K562 (cell line): ENCODE measurements around the gene RCHY1. TPM values are rescaled to one million over a fixed set of nuclear protein-coding genes. Genes with fewer than 3 reads are reported as not detected.

Experiments
- ATAC-seq: fragments of 200-7000 bp; cut with Tn5 transposase; 3 replicates; pipeline ENCODE4 v1.9.1; 2020; ENCODE audit warnings: moderate library complexity
- BruUV-seq: library from RNA; stranded (reverse); fragments of 400-500 nt; replicated peaks from 2 replicates; lab custom pipeline; 2021; lab: Mats Ljungman, UMichigan
- CTCF ChIA-PET: fragments of 300-600 bp; formaldehyde crosslinking; extraction: SDS; loops from one replicate; lab custom pipeline; 2021; ENCODE audit warnings: low intra/inter-chr PET ratio; lab: Yijun Ruan, JAX
- POLR2A ChIA-PET: fragments of 300-600, 350-650 bp; sonication (Branson Sonifier 250); formaldehyde crosslinking; extraction: SDS; loops from one replicate; lab custom pipeline; 2021; ENCODE audit warnings: antibody characterized with exemption, inconsistent platforms; lab: Yijun Ruan, JAX
- DNase-seq, 4 experiments: peaks; one replicate each; pipeline versions ENCODE4 v3.0.0 to v3.0.0-alpha.2; 2011 to 2018; ENCODE audit warnings: low spot score in 3 of 4, mixed read lengths in 3 of 4; ENCODE audit errors: extremely low read depth in 1 of 4
- FAIRE-seq: peaks from 2 replicates; lab custom pipeline; 2011; peaks lifted over from hg19 to GRCh38; lab: Jason Lieb, UNC
- H2AFZ ChIP-seq: 2 replicates; pipeline ENCODE4 v1.6.0; 2011; ENCODE audit warnings: low read depth, low read length, control low read depth, inconsistent platforms
- H3K27ac ChIP-seq: fragments of 200-600 bp; 3 replicates; pipeline ENCODE4 v1.8.0; 2011; ENCODE audit warnings: low read depth, mild to moderate bottlenecking, control low read depth, inconsistent platforms, low read length, moderate library complexity, mixed read lengths; ENCODE audit errors: extremely low read depth
- H3K27me3 ChIP-seq, 2 experiments: fragments of 300-600 bp in 1 of 2; 2 replicates in 1 of 2; 3 replicates in 1 of 2; pipeline versions ENCODE4 v1.6.0 to v1.8.0; 2011; ENCODE audit warnings: inconsistent platforms in 2 of 2, low read length in 2 of 2, mild to moderate bottlenecking in 1 of 2, mixed read lengths in 1 of 2, moderate library complexity in 1 of 2; ENCODE audit not compliant: control insufficient read depth in 2 of 2, insufficient read depth in 2 of 2
- H3K36me3 ChIP-seq: fragments of 300-600 bp; 3 replicates; pipeline ENCODE4 v1.8.0; 2011; ENCODE audit warnings: mild to moderate bottlenecking, low read length, inconsistent platforms; ENCODE audit not compliant: control insufficient read depth, insufficient read depth
- H3K4me1 ChIP-seq, 2 experiments: fragments of 200-600 bp in 1 of 2; replicated peaks in 1 of 2; 2 replicates in 1 of 2; 3 replicates in 1 of 2; pipeline versions ENCODE4 v1.5.1 to v1.8.0; 2011; ENCODE audit warnings: inconsistent platforms in 2 of 2, low read length in 2 of 2, mild to moderate bottlenecking in 1 of 2, mixed read lengths in 1 of 2, moderate library complexity in 1 of 2; ENCODE audit not compliant: control insufficient read depth in 2 of 2, insufficient read depth in 2 of 2
- H3K4me2 ChIP-seq: 2 replicates; pipeline ENCODE4 v1.6.1; 2011; ENCODE audit warnings: low read length, control low read depth, inconsistent platforms, mixed read lengths; ENCODE audit not compliant: insufficient read depth
- H3K4me3 ChIP-seq: fragments of 200-600 bp; sonication (generic), shearing (Covaris generic); 2 replicates; pipeline ENCODE4 v1.5.1; 2016; ENCODE audit warnings: control low read depth, inconsistent platforms
- H3K79me2 ChIP-seq: fragments of 200-600 bp; 3 replicates; pipeline ENCODE4 v1.8.0; 2011; ENCODE audit warnings: low read length, inconsistent platforms; ENCODE audit not compliant: control insufficient read depth, insufficient read depth
- H3K9ac ChIP-seq, 2 experiments: 2 replicates each; pipeline versions ENCODE4 v1.6.0 to v1.6.1; 2011; ENCODE audit warnings: low read depth in 2 of 2, low read length in 2 of 2, control low read depth in 1 of 2, inconsistent platforms in 1 of 2, mild to moderate bottlenecking in 1 of 2, mixed read lengths in 1 of 2; ENCODE audit not compliant: insufficient read depth in 1 of 2
- H3K9me1 ChIP-seq: one replicate; pipeline ENCODE4 v1.6.0; 2011; ENCODE audit warnings: inconsistent platforms, mild to moderate bottlenecking, low read length, moderate library complexity; ENCODE audit not compliant: control insufficient read depth, insufficient read depth
- H3K9me3 ChIP-seq: replicated peaks from 2 replicates; pipeline ENCODE4 v1.5.1; 2011; ENCODE audit warnings: low read depth, low read length, inconsistent platforms; ENCODE audit not compliant: control insufficient read depth, insufficient read depth
- H4K20me1 ChIP-seq: replicated peaks from 2 replicates; pipeline ENCODE4 v1.6.1; 2011; ENCODE audit warnings: low read length, inconsistent platforms, mixed read lengths; ENCODE audit not compliant: control insufficient read depth, insufficient read depth
- BACH1 ChIP-seq: fragments of 200-800 bp; sonication (Bioruptor generic); IDR thresholded peaks from 2 replicates; pipeline ENCODE4 v1.6.1; 2016; ENCODE audit warnings: missing genetic modification characterization, missing compliant biosample characterization
- FOXJ3 ChIP-seq: sonication (generic); formaldehyde crosslinking; IDR thresholded peaks from 2 replicates; pipeline ENCODE4 v1.4.0; 2020; ENCODE audit warnings: mild to moderate bottlenecking, missing genetic modification reagents
- MAFG ChIP-seq: fragments of 450-650 bp; conservative IDR thresholded peaks from 2 replicates; pipeline ENCODE4 v1.6.1; 2016; ENCODE audit warnings: missing genetic modification characterization, missing compliant biosample characterization
- ZEB2 ChIP-seq: fragments of 450-650 bp; IDR thresholded peaks from 2 replicates; pipeline ENCODE4 v1.6.1; 2016
- WGBS: fragments of 100-300 bp; shearing (Covaris generic); methylation state at CpG from one replicate; pipeline ENCODE4 v1.1.6; 2016; ENCODE audit warnings: low coverage, mixed read lengths; ENCODE audit not compliant: insufficient coverage; ENCODE audit errors: missing lambda C conversion rate; 5-methylcytosine and 5-hydroxymethylcytosine counted together
- in situ Hi-C: fragments of 300-500 bp; cut with MboI; formaldehyde crosslinking; loops from 4 replicates; pipeline ENCODE4 v1.15.0; 2018; ENCODE audit warnings: inconsistent platforms, mixed read lengths
- intact Hi-C: fragments of 100-400 bp; cut with micrococcal nuclease; formaldehyde crosslinking; loops from 2 replicates; pipeline ENCODE4 v1.14.2; 2022
- polyA plus RNA-seq, 8 experiments: library from polyadenylated mRNA; depleted of rRNA in 4 of 8; stranded (reverse) in 5 of 8; unstranded in 3 of 8; fragments of >200 nt; fragmentation: Nextera tagmentation in 2 of 8; fragmentation: Illumina TruSeq in 1 of 8; extraction: Ambion mirVana in 2 of 8; extraction: Trizol in 1 of 8; gene quantifications; 2 replicates each; pipeline versions ENCODE4 v1.2.1 to v1.2.3, GENCODE V29; 2011 to 2014; ENCODE audit warnings: inconsistent platforms in 1 of 8, missing spikeins in 1 of 8
- total RNA-seq, 7 experiments: library from RNA; depleted of rRNA in 6 of 7; stranded (reverse); fragments of >200 nt in 6 of 7; fragmentation: Illumina TruSeq in 2 of 7; extraction: Trizol in 2 of 7; gene quantifications; 2 replicates each; pipeline versions ENCODE4 v1.2.1 to v1.2.3, GENCODE V29; 2011 to 2021; ENCODE audit warnings: low replicate concordance in 1 of 7
- TF ChIP-seq, protein P1 (sequence below): sonication (generic); formaldehyde crosslinking; IDR thresholded peaks from 2 replicates; pipeline ENCODE4 v1.8.0; 2023; ENCODE audit warnings: mild to moderate bottlenecking, missing genetic modification reagents

Gene RCHY1
- total and polyA plus RNA-seq, 9 of the 15 experiments (the other 6 are each of a cell fraction or from before 2014, with no cell fraction given) = 27.3 to 85.1 (median 45.9) TPM

GRCh38 chr4:75496406-75496805 is 17.8 kb downstream of the RCHY1 start:
- BruUV-seq = no TSS peak
- no peak overlapping the region for H3K27ac ChIP-seq
- H3K36me3 ChIP-seq = peaks cover 64% of the 10 kb centered on the region
- peaks cover 0 to 3% of the 10 kb centered on the region in 2 experiments; a peak in 1 of 5 replicates for H3K4me1 ChIP-seq
- no peaks in the 10 kb centered on the region; the same call in 1 of the 2 replicates for H3K9me3 ChIP-seq
- intact Hi-C loops = no loop called here
- TF ChIP-seq BACH1 (tag) (no peak), FOXJ3 (no peak), ZEB2 (no peak)
- H3K27me3 ChIP-seq = no peaks in the 10 kb centered on the region
- no peak overlapping the region for H3K4me2 ChIP-seq
- ChIA-PET POLR2A (interaction anchor here (1.0 to 2.0 kb wide), 3 partner anchors 8 to 17 kb away, joined by 3 to 7 read pairs (median 6); no protein-coding TSS in a partner anchor), CTCF (no interaction called here)
- H2AFZ ChIP-seq = no peak overlapping the region
- no peaks in the 10 kb centered on the region for H3K9me1 ChIP-seq
- WGBS = 92% methylated on average over 2 of the region's 2 CpGs
- no peaks in the 10 kb centered on the region for H4K20me1 ChIP-seq
- peaks cover 48% of the 10 kb centered on the region for H3K79me2 ChIP-seq
- H3K9ac ChIP-seq = no peak overlapping the region
- in situ Hi-C loops = no loop called here
- DNase-seq = no peak
- peak; percentile 40 for ATAC-seq
- FAIRE-seq = no peak
- H3K4me3 ChIP-seq = no peak overlapping the region

- intact Hi-C loops = no loop called here
- Histone ChIP-seq H2AFZ (no peak overlapping the region), H4K20me1 (no peaks in the 10 kb centered on the region), H3K27me3 (no peaks in the 10 kb centered on the region), H3K4me1 (peaks cover 0 to 3% of the 10 kb centered on the region in 2 experiments; a peak in 1 of 5 replicates), H3K9me1 (no peaks in the 10 kb centered on the region), H3K36me3 (peaks cover 72% of the 10 kb centered on the region), H3K4me2 (no peak overlapping the region), H3K79me2 (peaks cover 48% of the 10 kb centered on the region), H3K9ac (no peak overlapping the region), H3K4me3 (no peak overlapping the region), H3K9me3 (no peaks in the 10 kb centered on the region; the same call in 1 of the 2 replicates), H3K27ac (no peak overlapping the region)
- DNase-seq = no peak
- ChIA-PET POLR2A (interaction anchor here (1.4 to 2.0 kb wide), 3 partner anchors 9 to 19 kb away, joined by 6 to 7 read pairs (median 6); partner anchors contain the start of genes RCHY1 and THAP6), CTCF (no interaction called here)
- no TSS peak for BruUV-seq
- in situ Hi-C loops = no loop called here
- 81% methylated on average over 2 of the region's 2 CpGs for WGBS
- TF ChIP-seq, protein P1, sequence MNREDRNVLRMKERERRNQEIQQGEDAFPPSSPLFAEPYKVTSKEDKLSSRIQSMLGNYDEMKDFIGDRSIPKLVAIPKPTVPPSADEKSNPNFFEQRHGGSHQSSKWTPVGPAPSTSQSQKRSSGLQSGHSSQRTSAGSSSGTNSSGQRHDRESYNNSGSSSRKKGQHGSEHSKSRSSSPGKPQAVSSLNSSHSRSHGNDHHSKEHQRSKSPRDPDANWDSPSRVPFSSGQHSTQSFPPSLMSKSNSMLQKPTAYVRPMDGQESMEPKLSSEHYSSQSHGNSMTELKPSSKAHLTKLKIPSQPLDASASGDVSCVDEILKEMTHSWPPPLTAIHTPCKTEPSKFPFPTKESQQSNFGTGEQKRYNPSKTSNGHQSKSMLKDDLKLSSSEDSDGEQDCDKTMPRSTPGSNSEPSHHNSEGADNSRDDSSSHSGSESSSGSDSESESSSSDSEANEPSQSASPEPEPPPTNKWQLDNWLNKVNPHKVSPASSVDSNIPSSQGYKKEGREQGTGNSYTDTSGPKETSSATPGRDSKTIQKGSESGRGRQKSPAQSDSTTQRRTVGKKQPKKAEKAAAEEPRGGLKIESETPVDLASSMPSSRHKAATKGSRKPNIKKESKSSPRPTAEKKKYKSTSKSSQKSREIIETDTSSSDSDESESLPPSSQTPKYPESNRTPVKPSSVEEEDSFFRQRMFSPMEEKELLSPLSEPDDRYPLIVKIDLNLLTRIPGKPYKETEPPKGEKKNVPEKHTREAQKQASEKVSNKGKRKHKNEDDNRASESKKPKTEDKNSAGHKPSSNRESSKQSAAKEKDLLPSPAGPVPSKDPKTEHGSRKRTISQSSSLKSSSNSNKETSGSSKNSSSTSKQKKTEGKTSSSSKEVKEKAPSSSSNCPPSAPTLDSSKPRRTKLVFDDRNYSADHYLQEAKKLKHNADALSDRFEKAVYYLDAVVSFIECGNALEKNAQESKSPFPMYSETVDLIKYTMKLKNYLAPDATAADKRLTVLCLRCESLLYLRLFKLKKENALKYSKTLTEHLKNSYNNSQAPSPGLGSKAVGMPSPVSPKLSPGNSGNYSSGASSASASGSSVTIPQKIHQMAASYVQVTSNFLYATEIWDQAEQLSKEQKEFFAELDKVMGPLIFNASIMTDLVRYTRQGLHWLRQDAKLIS (CRISPR knock-in tag) = no peak
- TF ChIP-seq MAFG (tag) = 0 out of 2 replicates have a peak, but pooled peaks have one; percentile 18
- no peak for FAIRE-seq
- ATAC-seq = no peak
Observed at GRCh38 chr4:75495476-75495875, 18.7 kb downstream of the RCHY1 start.
